WTC11 (cell line): ENCODE results near the gene SYNE4.

ENCODE experiments used
- CBFB ChIP-seq: sonication (generic); formaldehyde crosslinking; IDR thresholded peaks from 2 replicates; pipeline ENCODE4 v1.8.1; 2022; ENCODE audit warnings: mild to moderate bottlenecking, low read depth, missing genetic modification reagents
- CTCF ChIP-seq: fragments of 200-600 bp; IDR thresholded peaks from 2 replicates; pipeline ENCODE4 v1.8.0; 2022; ENCODE audit warnings: antibody characterized with exemption
- FOXJ3 ChIP-seq: sonication (generic); formaldehyde crosslinking; IDR thresholded peaks from 2 replicates; pipeline ENCODE4 v1.9.0; 2021; ENCODE audit warnings: missing genetic modification reagents, mild to moderate bottlenecking, borderline replicate concordance
- MAX ChIP-seq: sonication (generic); formaldehyde crosslinking; IDR thresholded peaks from 2 replicates; pipeline ENCODE4 v1.8.0; 2022; ENCODE audit warnings: mild to moderate bottlenecking, missing genetic modification reagents
- NFYB ChIP-seq: sonication (generic); formaldehyde crosslinking; conservative IDR thresholded peaks from 2 replicates; pipeline ENCODE4 v1.8.0; 2022; ENCODE audit warnings: low read depth, missing genetic modification reagents
- NR3C1 ChIP-seq: sonication (generic); formaldehyde crosslinking; conservative IDR thresholded peaks from 2 replicates; pipeline ENCODE4 v1.8.1; 2023; ENCODE audit warnings: low read depth, mild to moderate bottlenecking, missing genetic modification reagents
- PREB ChIP-seq: sonication (generic); formaldehyde crosslinking; IDR thresholded peaks from 2 replicates; pipeline ENCODE4 v1.8.1; 2022; ENCODE audit warnings: mild to moderate bottlenecking, missing genetic modification reagents, moderate library complexity, borderline replicate concordance
- RELA ChIP-seq: sonication (generic); formaldehyde crosslinking; IDR thresholded peaks from 2 replicates; pipeline ENCODE4 v1.8.1; 2022; ENCODE audit warnings: missing genetic modification reagents, mild to moderate bottlenecking, borderline replicate concordance
- SMAD3 ChIP-seq: sonication (generic); formaldehyde crosslinking; IDR thresholded peaks from 2 replicates; pipeline ENCODE4 v1.8.0; 2022; ENCODE audit warnings: missing genetic modification reagents, mild to moderate bottlenecking, borderline replicate concordance
- TP53 ChIP-seq: sonication (generic); formaldehyde crosslinking; IDR thresholded peaks from 2 replicates; pipeline ENCODE4 v1.8.1; 2023; ENCODE audit warnings: mild to moderate bottlenecking, missing genetic modification reagents
- ZBTB21 ChIP-seq: sonication (generic); formaldehyde crosslinking; IDR thresholded peaks from 2 replicates; pipeline ENCODE4 v1.8.1; 2023; ENCODE audit warnings: mild to moderate bottlenecking, missing genetic modification reagents, borderline replicate concordance
- ZNF138 ChIP-seq: sonication (generic); formaldehyde crosslinking; conservative IDR thresholded peaks from 2 replicates; pipeline ENCODE4 v1.8.1; 2022; ENCODE audit warnings: mild to moderate bottlenecking, moderate library complexity, missing genetic modification reagents

GRCh38 chr19:36025541-36025940, 16.9 kb upstream of the SYNE4 start:
- TF ChIP-seq SMAD3 (CRISPR knock-in tag) (no peak), ZNF138 (CRISPR knock-in tag) (no peak), CTCF (no peak), MAX (CRISPR knock-in tag) (no peak), RELA (CRISPR knock-in tag) (no peak), NR3C1 (CRISPR knock-in tag) (no peak), PREB (CRISPR knock-in tag) (no peak), NFYB (CRISPR knock-in tag) (no peak), TP53 (CRISPR knock-in tag) (no peak), FOXJ3 (no peak), CBFB (CRISPR knock-in tag) (no peak), ZBTB21 (CRISPR knock-in tag) (no peak)
